Stimulated activated CD4-positive, alpha-beta T cell treated with anti-CD3 and anti-CD28 coated beads, Interleukin-4, amount 100 ng/mL, for 48 hours (primary cell): Measurements from ENCODE around the gene TRIM24.
"Not testable (repeated sequence)": the region's sequence is repeated elsewhere in the genome, so short reads cannot be mapped to it uniquely, and the experiment has no call there.

ENCODE experiments used
- DNase-seq, 2 donors: peaks; one replicate each; pipeline ENCODE4 v3.0.0-alpha.2; 2020; ENCODE audit warnings: low read depth in 2 of 2

The TRIM24 gene

GRCh38 chr7:138460176-138460648, at the start of gene TRIM24:
TRIM24 (plus strand) TSS chr7:138460259; CDS start chr7:138460549, 290 bp downstream.
- no peak for DNase-seq

GRCh38 chr7:138412077-138412476, 48.0 kb upstream of the TRIM24 start:
- not testable (repeated sequence) for DNase-seq

GRCh38 chr7:138412921-138413320, 47.1 kb upstream of the TRIM24 start:
- not testable (repeated sequence) for DNase-seq

- no peak for DNase-seq
These were observed 42.9 kb upstream of the TRIM24 start for GRCh38 chr7:138417078-138417700.

GRCh38 chr7:138417764-138418163, 42.3 kb upstream of the TRIM24 start:
- DNase-seq = no peak

GRCh38 chr7:138418403-138418802, 41.7 kb upstream of the TRIM24 start:
- DNase-seq = not testable (repeated sequence)

GRCh38 chr7:138425026-138425425, 35.0 kb upstream of the TRIM24 start:
- no peak for DNase-seq

- no peak for DNase-seq
These were observed 30.3 kb upstream of the TRIM24 start for GRCh38 chr7:138429577-138430250.

GRCh38 chr7:138431517-138431916, 28.5 kb upstream of the TRIM24 start:
- DNase-seq = no peak

GRCh38 chr7:138433583-138434443, 26.2 kb upstream of the TRIM24 start:
- DNase-seq = no peak

GRCh38 chr7:138434597-138435019, 25.5 kb upstream of the TRIM24 start:
- DNase-seq = no peak

GRCh38 chr7:138435231-138435919, 24.7 kb upstream of the TRIM24 start:
- no peak for DNase-seq

GRCh38 chr7:138436388-138436787, 23.7 kb upstream of the TRIM24 start:
- DNase-seq = no peak

- DNase-seq = no peak
These were observed 19.6 kb upstream of the TRIM24 start for GRCh38 chr7:138440460-138440859.

GRCh38 chr7:138442822-138443221, 17.2 kb upstream of the TRIM24 start:
- DNase-seq = no peak

- DNase-seq = peak; percentile 16 to 37
These were observed 10.5 kb upstream of the TRIM24 start for GRCh38 chr7:138449580-138449979.

- no peak for DNase-seq
These were observed 4.5 kb upstream of the TRIM24 start for GRCh38 chr7:138455609-138456008.

GRCh38 chr7:138456220-138456619, 3.8 kb upstream of the TRIM24 start:
- no peak for DNase-seq

- no peak for DNase-seq
These were observed 1.3 kb upstream of the TRIM24 start for GRCh38 chr7:138458576-138459412.

GRCh38 chr7:138459413-138460175, 465 bp upstream of the TRIM24 start:
- peak; percentile 95 to 97 for DNase-seq
